ENCODE measurements around the gene OR10A2. TPM values are rescaled to one million over a fixed set of nuclear protein-coding genes. Genes with fewer than 3 reads are reported as not detected.

Gene OR10A2
- total RNA-seq, 1 experiment from 2014 or later: not detected

- TF ChIP-seq PRDM15 (CRISPR knock-in tag; IDR thresholded peaks at IDR 0.05) (no peak), NR3C1 (CRISPR knock-in tag; conservative IDR thresholded peaks at IDR 0.05; ENCODE audit: low read depth) (no peak), PRRX2 (CRISPR knock-in tag; IDR thresholded peaks at IDR 0.05) (no peak)
Observed at GRCh38 chr11:6871278-6871677, 8.4 kb downstream of the OR10A2 start (continued).

GRCh38 chr11:6875761-6876160 lies 12.9 kb downstream of the OR10A2 start:
- ChIA-PET CTCF (no interaction called here), POLR2A (no interaction called here)
- no peak overlapping the region for H3K27ac Mint-ChIP-seq
- peaks cover 12% of the 10 kb centered on the region for H3K9me3 Mint-ChIP-seq
- no peak for TF ChIP-seq MXD4 (CRISPR knock-in tag; IDR thresholded peaks at IDR 0.05; ENCODE audit: borderline replicate concordance)
- no peak for TF ChIP-seq HMGXB4 (CRISPR knock-in tag; IDR thresholded peaks at IDR 0.05)
- no peak for TF ChIP-seq ZNF416 (CRISPR knock-in tag; IDR thresholded peaks at IDR 0.05)
- TF ChIP-seq ZNF396 (CRISPR knock-in tag; IDR thresholded peaks at IDR 0.05; ENCODE audit: borderline replicate concordance): no peak
- H3K27me3 Mint-ChIP-seq (ENCODE audit: low read depth): peaks cover 3% of the 10 kb centered on the region; the same call in 1 of the 2 replicates
- DNase-seq (ENCODE audit: low spot score) (no peak), ATAC-seq (no peak)
- no peaks in the 10 kb centered on the region for H3K4me1 Mint-ChIP-seq
- H3K36me3 Mint-ChIP-seq: no peaks in the 10 kb centered on the region
- H3K4me3 Mint-ChIP-seq: no peak overlapping the region

GRCh38 chr11:6876325-6876724 lies 13.5 kb downstream of the OR10A2 start, which contains the start of gene OR10A4:
Gene OR10A4 (plus strand): TSS chr11:6876625. CDS start chr11:6876648, 23 bp downstream.
- Mint-ChIP-seq H3K27ac (no peak within 1 kb of the TSS), H3K4me3 (no peak within 1 kb of the TSS), H3K27me3 (ENCODE audit: low read depth) (peaks cover 3% of the 10 kb centered on the region; the same call in 1 of the 2 replicates), H3K9me3 (peaks cover 12% of the 10 kb centered on the region), H3K36me3 (no peaks in the 10 kb centered on the region), H3K4me1 (no peaks in the 10 kb centered on the region)
- TF ChIP-seq E2F5 (CRISPR knock-in tag; IDR thresholded peaks at IDR 0.05) (no peak), AR (CRISPR knock-in tag; IDR thresholded peaks at IDR 0.05) (no peak), NFATC4 (CRISPR knock-in tag; IDR thresholded peaks at IDR 0.05) (no peak), ERG (CRISPR knock-in tag; IDR thresholded peaks at IDR 0.05) (no peak), KAT7 (CRISPR knock-in tag; IDR thresholded peaks at IDR 0.05; ENCODE audit: borderline replicate concordance) (no peak), JUN (CRISPR knock-in tag; IDR thresholded peaks at IDR 0.05) (no peak), CBFB (CRISPR knock-in tag; IDR thresholded peaks at IDR 0.05; ENCODE audit: low read depth) (no peak), ZNF423 (CRISPR knock-in tag; IDR thresholded peaks at IDR 0.05) (no peak), RORB (CRISPR knock-in tag; IDR thresholded peaks at IDR 0.05) (no peak), RELA (CRISPR knock-in tag; IDR thresholded peaks at IDR 0.05; ENCODE audit: borderline replicate concordance) (no peak), FOXP4 (CRISPR knock-in tag; IDR thresholded peaks at IDR 0.05) (no peak), NFYB (CRISPR knock-in tag; conservative IDR thresholded peaks at IDR 0.05; ENCODE audit: low read depth) (no peak), PRRX2 (CRISPR knock-in tag; IDR thresholded peaks at IDR 0.05) (no peak), CREM (CRISPR knock-in tag; IDR thresholded peaks at IDR 0.05) (no peak), ZNF121 (CRISPR knock-in tag; IDR thresholded peaks at IDR 0.05) (no peak)
- ATAC-seq (no peak), DNase-seq (ENCODE audit: low spot score) (no peak)
- ChIA-PET CTCF (no interaction called here), POLR2A (no interaction called here)
